ENCODE measurements around the gene ARID3B. TPM values are rescaled to one million over a fixed set of nuclear protein-coding genes. Genes with fewer than 3 reads are reported as not detected.
"Not testable (repeated sequence)": the region's sequence is repeated elsewhere in the genome, so short reads cannot be mapped to it uniquely, and the experiment has no call there.

Gene ARID3B
- total RNA-seq, 1 experiment from 2014 or later: 8.1 TPM

DNA sequence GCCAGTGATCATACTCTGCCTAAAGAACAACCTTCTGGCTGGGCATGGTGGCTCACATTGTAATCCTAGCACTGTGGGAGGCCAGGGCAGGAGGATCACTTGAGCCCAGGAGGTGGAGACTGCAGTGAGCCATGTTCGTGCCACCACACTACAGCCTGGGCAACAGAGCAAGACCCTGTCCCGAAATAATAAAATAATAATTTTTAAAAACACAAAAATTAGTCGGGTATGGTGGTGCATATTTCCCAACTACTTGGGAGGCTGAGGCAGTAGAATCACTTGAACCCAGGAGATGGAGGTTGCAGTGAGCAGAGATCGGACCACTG is 34.5 kb upstream of the ARID3B start:
- DNase-seq (ENCODE audit: low read depth, low spot score) (no peak), ATAC-seq (no peak)
- Histone ChIP-seq H3K27ac (ENCODE audit: low read depth, low read length) (no peak overlapping the region), H3K4me3 (replicated peaks in 1 of 2; ENCODE audit: low read depth in 1 of 2, low read length in 2 of 2) (no peak overlapping the region), H3K79me2 (ENCODE audit: insufficient read depth, low read length) (no peaks in the 10 kb centered on the region), H3K9me3 (ENCODE audit: control insufficient read depth in 1 of 2, insufficient read depth in 1 of 2, low read depth in 1 of 2, low read length in 2 of 2) (no peaks in the 10 kb centered on the region), H3K9ac (ENCODE audit: low read length) (no peak overlapping the region), H3K9me2 (ENCODE audit: insufficient read depth) (no peaks in the 10 kb centered on the region), H4K20me1 (ENCODE audit: insufficient read depth) (no peaks in the 10 kb centered on the region), H2AFZ (ENCODE audit: low read depth, low read length, poor library complexity, severe bottlenecking) (no peak overlapping the region), H3K27me3 (ENCODE audit: insufficient read depth, low read length) (no peaks in the 10 kb centered on the region), H3K36me3 (ENCODE audit: control insufficient read depth in 1 of 2, insufficient read depth in 2 of 2, low read length in 2 of 2) (no peaks in the 10 kb centered on the region), H3K4me2 (ENCODE audit: low read length) (no peak overlapping the region), H3K4me1 (ENCODE audit: control insufficient read depth in 1 of 2, insufficient read depth in 2 of 2, low read length in 2 of 2) (peaks cover 0 to 20% of the 10 kb centered on the region in 2 experiments; a peak in 2 of 4 replicates)
- ChIA-PET CTCF (no interaction called here), RAD21 (ENCODE audit: low non-redundant PET in 1 of 2, low total read pairs in 2 of 2, uncharacterized antibody in 2 of 2, unreplicated experiment in 2 of 2) (no interaction called here), POLR2A (no interaction called here)
- no TSS peak for BruUV-seq (replicated peaks)
- TF ChIP-seq ATF3 (IDR thresholded peaks at IDR 0.05): no peak
- TF ChIP-seq ZNF274 (IDR thresholded peaks at IDR 0.05; ENCODE audit: low read depth, low read length): no peak
- intact Hi-C loops (cut with micrococcal nuclease): no loop called here

GRCh38 chr15:74511583-74511982 is 29.4 kb upstream of the ARID3B start:
- Histone ChIP-seq H3K36me3 (ENCODE audit: control insufficient read depth in 1 of 2, insufficient read depth in 2 of 2, low read length in 2 of 2) (no peaks in the 10 kb centered on the region), H3K27me3 (ENCODE audit: insufficient read depth, low read length) (no peaks in the 10 kb centered on the region), H4K20me1 (ENCODE audit: insufficient read depth) (no peaks in the 10 kb centered on the region), H3K9me3 (ENCODE audit: control insufficient read depth in 1 of 2, insufficient read depth in 1 of 2, low read depth in 1 of 2, low read length in 2 of 2) (no peaks in the 10 kb centered on the region), H3K79me2 (ENCODE audit: insufficient read depth, low read length) (no peaks in the 10 kb centered on the region), H3K9ac (ENCODE audit: low read length) (no peak overlapping the region), H3K4me2 (ENCODE audit: low read length) (no peak overlapping the region), H3K4me3 (replicated peaks in 1 of 2; ENCODE audit: low read depth in 1 of 2, low read length in 2 of 2) (no peak overlapping the region), H2AFZ (ENCODE audit: low read depth, low read length, poor library complexity, severe bottlenecking) (no peak overlapping the region), H3K9me2 (ENCODE audit: insufficient read depth) (no peaks in the 10 kb centered on the region), H3K4me1 (ENCODE audit: control insufficient read depth in 1 of 2, insufficient read depth in 2 of 2, low read length in 2 of 2) (peaks cover 0 to 19% of the 10 kb centered on the region in 2 experiments; a peak in 2 of 4 replicates), H3K27ac (ENCODE audit: low read depth, low read length) (no peak overlapping the region)
- ChIA-PET CTCF (no interaction called here), RAD21 (ENCODE audit: low non-redundant PET in 1 of 2, low total read pairs in 2 of 2, uncharacterized antibody in 2 of 2, unreplicated experiment in 2 of 2) (no interaction called here), POLR2A (no interaction called here)
- no peak for ATAC-seq
- TF ChIP-seq ZBTB33 (IDR thresholded peaks at IDR 0.05; ENCODE audit: extremely low read depth, insufficient replicate concordance, low read length) (no peak), CEBPB (IDR thresholded peaks at IDR 0.05; ENCODE audit: low read depth) (no peak), POLR2AphosphoS5 (IDR thresholded peaks at IDR 0.05; ENCODE audit: low read depth, low read length) (no peak), ELF1 (IDR thresholded peaks at IDR 0.05; ENCODE audit: borderline replicate concordance, low read depth) (no peak), YY1 (IDR thresholded peaks at IDR 0.05; ENCODE audit: extremely low read depth, insufficient replicate concordance, low read depth, low read length) (no peak), SP1 (IDR thresholded peaks at IDR 0.05; ENCODE audit: low read depth) (no peak)
- intact Hi-C loops (cut with micrococcal nuclease): no loop called here
- DNase-seq (ENCODE audit: low read depth, low spot score): no peak
- no TSS peak for BruUV-seq (replicated peaks)

- BruUV-seq (replicated peaks); ATAC-seq; RAD21 ChIA-PET (ENCODE audit: low non-redundant PET in 1 of 2, low total read pairs in 2 of 2, uncharacterized antibody in 2 of 2, unreplicated experiment in 2 of 2); H3K9me3 ChIP-seq (ENCODE audit: control insufficient read depth in 1 of 2, insufficient read depth in 1 of 2, low read depth in 1 of 2, low read length in 2 of 2); H3K36me3 ChIP-seq (ENCODE audit: control insufficient read depth in 1 of 2, insufficient read depth in 2 of 2, low read length in 2 of 2); H3K27ac ChIP-seq (ENCODE audit: low read depth, low read length); CTCF ChIA-PET; intact Hi-C loops (cut with micrococcal nuclease); H4K20me1 ChIP-seq (ENCODE audit: insufficient read depth); H3K4me2 ChIP-seq (ENCODE audit: low read length); H2AFZ ChIP-seq (ENCODE audit: low read depth, low read length, poor library complexity, severe bottlenecking); H3K79me2 ChIP-seq (ENCODE audit: insufficient read depth, low read length); H3K9ac ChIP-seq (ENCODE audit: low read length); POLR2A ChIA-PET; H3K9me2 ChIP-seq (ENCODE audit: insufficient read depth); DNase-seq (ENCODE audit: low read depth, low spot score); H3K4me3 ChIP-seq (replicated peaks in 1 of 2; ENCODE audit: low read depth in 1 of 2, low read length in 2 of 2); H3K27me3 ChIP-seq (ENCODE audit: insufficient read depth, low read length): not testable (repeated sequence)
- peaks cover 0 to 37% of the 10 kb centered on the region in 2 experiments; a peak in 2 of 4 replicates for H3K4me1 ChIP-seq (ENCODE audit: control insufficient read depth in 1 of 2, insufficient read depth in 2 of 2, low read length in 2 of 2)
Measured at GRCh38 chr15:74514059-74514458, 27.0 kb upstream of the ARID3B start.
